HepG2 (cell line): Measurements from ENCODE around the gene KIAA0232. TPM values are rescaled to one million over a fixed set of nuclear protein-coding genes. Genes with fewer than 3 reads are reported as not detected.

ENCODE experiments used
- BRCA1 ChIP-seq: sonication (generic); formaldehyde crosslinking; IDR thresholded peaks from 2 replicates; pipeline ENCODE4 v1.4.0; 2020; ENCODE audit warnings: missing genetic modification reagents
- EHMT2 ChIP-seq: fragments of 200-600 bp; sonication (generic); IDR thresholded peaks from 2 replicates; pipeline ENCODE4 v1.7.0; 2017; ENCODE audit warnings: antibody characterized with exemption, low read depth, low read length, borderline replicate concordance
- ETV5 ChIP-seq: IDR thresholded peaks from 2 replicates; pipeline ENCODE4 v1.6.1; 2018; ENCODE audit warnings: missing biosample characterization, missing genetic modification reagents, inconsistent platforms, borderline replicate concordance
- ISX ChIP-seq: sonication (generic); formaldehyde crosslinking; conservative IDR thresholded peaks from 2 replicates; pipeline ENCODE4 v1.5.0; 2020; ENCODE audit warnings: missing genetic modification reagents
- MEIS2 ChIP-seq: sonication (generic); formaldehyde crosslinking; IDR thresholded peaks from 2 replicates; pipeline ENCODE4 v1.9.0; 2021; ENCODE audit warnings: mild to moderate bottlenecking, missing genetic modification reagents
- NR2F6 ChIP-seq, 2 experiments: IDR thresholded peaks; 2 replicates each; pipeline ENCODE4 v1.6.1; 2016; ENCODE audit warnings: antibody characterized with exemption in 1 of 2, mild to moderate bottlenecking in 1 of 2
- RXRB ChIP-seq: IDR thresholded peaks from 2 replicates; pipeline ENCODE4 v1.6.1; 2016; ENCODE audit warnings: borderline replicate concordance, missing genetic modification reagents, missing compliant biosample characterization
- SP2 ChIP-seq: sonication (generic); formaldehyde crosslinking; IDR thresholded peaks from 2 replicates; pipeline ENCODE4 v1.5.1; 2020; ENCODE audit warnings: mild to moderate bottlenecking, missing genetic modification reagents
- ZFX ChIP-seq: sonication (generic); formaldehyde crosslinking; IDR thresholded peaks from 2 replicates; pipeline ENCODE4 v1.4.0; 2020; ENCODE audit warnings: mild to moderate bottlenecking, low read depth, missing genetic modification reagents, moderate library complexity
- ZNF629 ChIP-seq: sonication (generic); formaldehyde crosslinking; conservative IDR thresholded peaks from 2 replicates; pipeline ENCODE4 v1.5.0; 2020; ENCODE audit warnings: missing genetic modification reagents
- ZZZ3 ChIP-seq: sonication (generic); formaldehyde crosslinking; IDR thresholded peaks from 2 replicates; pipeline ENCODE4 v1.4.0; 2020; ENCODE audit warnings: missing genetic modification reagents, mild to moderate bottlenecking, borderline replicate concordance
- polyA plus RNA-seq, 8 experiments: library from polyadenylated mRNA; depleted of rRNA in 3 of 8; stranded (reverse) in 7 of 8; unstranded in 1 of 8; fragments of >200 nt; fragmentation: Illumina TruSeq in 4 of 8; extraction: Trizol in 4 of 8; gene quantifications; 2 replicates each; pipeline versions ENCODE4 v1.2.1 to v1.2.3, GENCODE V29; 2011 to 2016; ENCODE audit warnings: low read depth in 4 of 8, missing spikeins in 1 of 8, mixed read lengths in 1 of 8; ENCODE audit not compliant: insufficient read depth in 1 of 8
- total RNA-seq, 5 experiments: library from RNA; depleted of rRNA; stranded (reverse); fragments of >200 nt; fragmentation: Illumina TruSeq; extraction: Trizol; gene quantifications; 2 replicates each; pipeline ENCODE4 v1.2.3, GENCODE V29; 2016; ENCODE audit warnings: low read depth in 1 of 5
- TF ChIP-seq, protein P1 (sequence below): sonication (generic); formaldehyde crosslinking; IDR thresholded peaks from 2 replicates; pipeline ENCODE4 v1.9.0; 2022; ENCODE audit warnings: missing genetic modification reagents, mild to moderate bottlenecking, borderline replicate concordance
- TF ChIP-seq, protein P2 (sequence below): sonication (generic); formaldehyde crosslinking; IDR thresholded peaks from 2 replicates; pipeline ENCODE4 v1.8.0; 2022; ENCODE audit warnings: mild to moderate bottlenecking, missing genetic modification reagents
- TF ChIP-seq, protein P3 (sequence below): sonication (generic); formaldehyde crosslinking; IDR thresholded peaks from 2 replicates; pipeline ENCODE4 v1.4.0; 2020; ENCODE audit warnings: missing genetic modification reagents
- TF ChIP-seq, protein P4 (sequence below): sonication (generic); formaldehyde crosslinking; IDR thresholded peaks from 2 replicates; pipeline ENCODE4 v1.4.0; 2020; ENCODE audit warnings: missing genetic modification reagents
- TF ChIP-seq, protein P5 (sequence below): sonication (generic); formaldehyde crosslinking; IDR thresholded peaks from 2 replicates; pipeline ENCODE4 v1.4.0; 2020; ENCODE audit warnings: missing genetic modification reagents

Gene KIAA0232
- total and polyA plus RNA-seq, 2 of the 13 experiments (the other 11 are each of a cell fraction or from before 2014, with no cell fraction given), result 7.8 to 17.1 TPM

DNA sequence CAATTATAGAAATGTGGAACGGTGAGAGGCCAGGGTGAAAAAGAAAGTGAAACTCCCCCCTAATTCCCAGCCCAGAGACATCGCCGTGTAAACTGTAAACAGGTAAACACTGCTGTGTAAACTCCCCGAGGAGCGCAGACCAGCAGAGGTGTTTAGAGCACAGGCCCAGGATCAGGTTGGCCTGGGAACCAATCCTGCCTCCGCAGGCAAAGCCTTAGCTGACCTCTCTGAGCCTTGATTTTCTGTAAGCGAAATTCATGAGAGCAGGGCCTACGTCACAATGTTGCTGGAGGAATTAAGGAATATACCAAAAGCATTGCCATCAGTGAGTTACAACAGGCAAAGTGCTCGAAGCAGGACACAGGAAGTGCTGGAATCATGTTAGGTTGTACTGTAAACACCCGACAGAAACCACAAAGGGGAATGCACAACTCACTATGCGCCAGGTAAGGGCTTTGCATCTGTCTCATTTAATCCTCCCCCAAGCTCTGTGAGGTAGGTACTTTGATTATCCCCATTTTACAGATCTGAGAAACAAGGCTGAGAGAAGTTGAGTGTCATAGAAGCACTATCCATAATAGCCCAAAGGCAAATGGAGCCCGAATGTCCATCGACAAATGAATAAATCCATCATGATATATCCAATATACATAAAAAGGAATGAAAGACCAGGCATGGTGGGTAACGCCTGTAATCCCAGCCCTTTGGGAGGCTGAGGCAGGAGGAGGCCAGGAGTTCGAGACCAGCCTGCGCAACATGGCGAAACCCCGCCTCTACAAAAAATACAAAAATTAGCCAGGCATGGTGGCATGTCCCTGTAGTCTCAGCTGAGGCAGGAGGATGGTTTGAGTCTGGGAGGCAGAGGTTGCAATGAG lies 30.7 kb upstream of the KIAA0232 start (continued):
- TF ChIP-seq ETV5 (CRISPR knock-in tag) (peak; percentile 65; the same call in 1 of the 2 replicates), EHMT2 (no peak), BRCA1 (no peak), RXRB (peak; percentile 57), ZZZ3 (CRISPR knock-in tag) (no peak), NR2F6 (IDR thresholded peaks at IDR 0.05) (no peak), NR2F6 (CRISPR knock-in tag; IDR thresholded peaks at IDR 0.05) (peak; percentile 7; the same call in 1 of the 2 replicates), ISX (CRISPR knock-in tag) (no peak), SP2 (CRISPR knock-in tag) (no peak), ZNF629 (peak; percentile 90), ZFX (CRISPR knock-in tag) (peak; percentile 21; the same call in 1 of the 2 replicates), MEIS2 (CRISPR knock-in tag) (no peak)
- TF ChIP-seq, protein P1, sequence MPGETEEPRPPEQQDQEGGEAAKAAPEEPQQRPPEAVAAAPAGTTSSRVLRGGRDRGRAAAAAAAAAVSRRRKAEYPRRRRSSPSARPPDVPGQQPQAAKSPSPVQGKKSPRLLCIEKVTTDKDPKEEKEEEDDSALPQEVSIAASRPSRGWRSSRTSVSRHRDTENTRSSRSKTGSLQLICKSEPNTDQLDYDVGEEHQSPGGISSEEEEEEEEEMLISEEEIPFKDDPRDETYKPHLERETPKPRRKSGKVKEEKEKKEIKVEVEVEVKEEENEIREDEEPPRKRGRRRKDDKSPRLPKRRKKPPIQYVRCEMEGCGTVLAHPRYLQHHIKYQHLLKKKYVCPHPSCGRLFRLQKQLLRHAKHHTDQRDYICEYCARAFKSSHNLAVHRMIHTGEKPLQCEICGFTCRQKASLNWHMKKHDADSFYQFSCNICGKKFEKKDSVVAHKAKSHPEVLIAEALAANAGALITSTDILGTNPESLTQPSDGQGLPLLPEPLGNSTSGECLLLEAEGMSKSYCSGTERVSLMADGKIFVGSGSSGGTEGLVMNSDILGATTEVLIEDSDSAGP (CRISPR knock-in tag), result no peak
- TF ChIP-seq, protein P2, sequence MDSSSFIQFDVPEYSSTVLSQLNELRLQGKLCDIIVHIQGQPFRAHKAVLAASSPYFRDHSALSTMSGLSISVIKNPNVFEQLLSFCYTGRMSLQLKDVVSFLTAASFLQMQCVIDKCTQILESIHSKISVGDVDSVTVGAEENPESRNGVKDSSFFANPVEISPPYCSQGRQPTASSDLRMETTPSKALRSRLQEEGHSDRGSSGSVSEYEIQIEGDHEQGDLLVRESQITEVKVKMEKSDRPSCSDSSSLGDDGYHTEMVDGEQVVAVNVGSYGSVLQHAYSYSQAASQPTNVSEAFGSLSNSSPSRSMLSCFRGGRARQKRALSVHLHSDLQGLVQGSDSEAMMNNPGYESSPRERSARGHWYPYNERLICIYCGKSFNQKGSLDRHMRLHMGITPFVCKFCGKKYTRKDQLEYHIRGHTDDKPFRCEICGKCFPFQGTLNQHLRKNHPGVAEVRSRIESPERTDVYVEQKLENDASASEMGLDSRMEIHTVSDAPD (CRISPR knock-in tag), result no peak
- TF ChIP-seq, protein P3, sequence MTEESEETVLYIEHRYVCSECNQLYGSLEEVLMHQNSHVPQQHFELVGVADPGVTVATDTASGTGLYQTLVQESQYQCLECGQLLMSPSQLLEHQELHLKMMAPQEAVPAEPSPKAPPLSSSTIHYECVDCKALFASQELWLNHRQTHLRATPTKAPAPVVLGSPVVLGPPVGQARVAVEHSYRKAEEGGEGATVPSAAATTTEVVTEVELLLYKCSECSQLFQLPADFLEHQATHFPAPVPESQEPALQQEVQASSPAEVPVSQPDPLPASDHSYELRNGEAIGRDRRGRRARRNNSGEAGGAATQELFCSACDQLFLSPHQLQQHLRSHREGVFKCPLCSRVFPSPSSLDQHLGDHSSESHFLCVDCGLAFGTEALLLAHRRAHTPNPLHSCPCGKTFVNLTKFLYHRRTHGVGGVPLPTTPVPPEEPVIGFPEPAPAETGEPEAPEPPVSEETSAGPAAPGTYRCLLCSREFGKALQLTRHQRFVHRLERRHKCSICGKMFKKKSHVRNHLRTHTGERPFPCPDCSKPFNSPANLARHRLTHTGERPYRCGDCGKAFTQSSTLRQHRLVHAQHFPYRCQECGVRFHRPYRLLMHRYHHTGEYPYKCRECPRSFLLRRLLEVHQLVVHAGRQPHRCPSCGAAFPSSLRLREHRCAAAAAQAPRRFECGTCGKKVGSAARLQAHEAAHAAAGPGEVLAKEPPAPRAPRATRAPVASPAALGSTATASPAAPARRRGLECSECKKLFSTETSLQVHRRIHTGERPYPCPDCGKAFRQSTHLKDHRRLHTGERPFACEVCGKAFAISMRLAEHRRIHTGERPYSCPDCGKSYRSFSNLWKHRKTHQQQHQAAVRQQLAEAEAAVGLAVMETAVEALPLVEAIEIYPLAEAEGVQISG, result peak; percentile 24; the same call in 1 of the 2 replicates
- TF ChIP-seq, protein P4, sequence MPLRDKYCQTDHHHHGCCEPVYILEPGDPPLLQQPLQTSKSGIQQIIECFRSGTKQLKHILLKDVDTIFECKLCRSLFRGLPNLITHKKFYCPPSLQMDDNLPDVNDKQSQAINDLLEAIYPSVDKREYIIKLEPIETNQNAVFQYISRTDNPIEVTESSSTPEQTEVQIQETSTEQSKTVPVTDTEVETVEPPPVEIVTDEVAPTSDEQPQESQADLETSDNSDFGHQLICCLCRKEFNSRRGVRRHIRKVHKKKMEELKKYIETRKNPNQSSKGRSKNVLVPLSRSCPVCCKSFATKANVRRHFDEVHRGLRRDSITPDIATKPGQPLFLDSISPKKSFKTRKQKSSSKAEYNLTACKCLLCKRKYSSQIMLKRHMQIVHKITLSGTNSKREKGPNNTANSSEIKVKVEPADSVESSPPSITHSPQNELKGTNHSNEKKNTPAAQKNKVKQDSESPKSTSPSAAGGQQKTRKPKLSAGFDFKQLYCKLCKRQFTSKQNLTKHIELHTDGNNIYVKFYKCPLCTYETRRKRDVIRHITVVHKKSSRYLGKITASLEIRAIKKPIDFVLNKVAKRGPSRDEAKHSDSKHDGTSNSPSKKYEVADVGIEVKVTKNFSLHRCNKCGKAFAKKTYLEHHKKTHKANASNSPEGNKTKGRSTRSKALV (CRISPR knock-in tag), result 0 out of 2 replicates have a peak, but pooled peaks have one; percentile 49
- TF ChIP-seq, protein P5, sequence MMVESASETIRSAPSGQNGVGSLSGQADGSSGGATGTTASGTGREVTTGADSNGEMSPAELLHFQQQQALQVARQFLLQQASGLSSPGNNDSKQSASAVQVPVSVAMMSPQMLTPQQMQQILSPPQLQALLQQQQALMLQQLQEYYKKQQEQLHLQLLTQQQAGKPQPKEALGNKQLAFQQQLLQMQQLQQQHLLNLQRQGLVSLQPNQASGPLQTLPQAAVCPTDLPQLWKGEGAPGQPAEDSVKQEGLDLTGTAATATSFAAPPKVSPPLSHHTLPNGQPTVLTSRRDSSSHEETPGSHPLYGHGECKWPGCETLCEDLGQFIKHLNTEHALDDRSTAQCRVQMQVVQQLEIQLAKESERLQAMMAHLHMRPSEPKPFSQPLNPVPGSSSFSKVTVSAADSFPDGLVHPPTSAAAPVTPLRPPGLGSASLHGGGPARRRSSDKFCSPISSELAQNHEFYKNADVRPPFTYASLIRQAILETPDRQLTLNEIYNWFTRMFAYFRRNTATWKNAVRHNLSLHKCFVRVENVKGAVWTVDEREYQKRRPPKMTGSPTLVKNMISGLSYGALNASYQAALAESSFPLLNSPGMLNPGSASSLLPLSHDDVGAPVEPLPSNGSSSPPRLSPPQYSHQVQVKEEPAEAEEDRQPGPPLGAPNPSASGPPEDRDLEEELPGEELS (CRISPR knock-in tag), result peak; percentile 99
